Erythroblast (primary cell): Measurements from ENCODE around the gene CCSER2.
"Not testable (repeated sequence)": the region's sequence is repeated elsewhere in the genome, so short reads cannot be mapped to it uniquely, and the experiment has no call there.

Source experiments
- GATA1 ChIP-seq: IDR thresholded peaks from 2 replicates; pipeline ENCODE4 v1.6.1; 2011; ENCODE audit warnings: low read depth, mild to moderate bottlenecking, control low read depth, low read length, moderate library complexity
- POLR2A ChIP-seq: IDR thresholded peaks from 2 replicates; pipeline ENCODE4 v1.6.1; 2011; ENCODE audit warnings: mild to moderate bottlenecking, low read length

- not testable (repeated sequence) for TF ChIP-seq POLR2A, GATA1
Observed at GRCh38 chr10:84326995-84327394, 1.4 kb upstream of the CCSER2 start.
